A549 (cell line): ENCODE measurements around the gene SLC12A7. TPM values are rescaled to one million over a fixed set of nuclear protein-coding genes. Genes with fewer than 3 reads are reported as not detected.

ENCODE experiments used
- ATAC-seq, 2 experiments: fragments of 200-7000 bp in 1 of 2; fragments of >200 bp in 1 of 2; cut with Nextera tagmentation in 1 of 2; cut with Tn5 transposase in 1 of 2; 3 replicates each; pipeline versions ENCODE4 v1.8.0 to v1.9.1; 2018 to 2020; ENCODE audit warnings: mild to moderate bottlenecking in 1 of 2, moderate library complexity in 1 of 2
- CTCF ChIA-PET: fragments of 300-600 bp; sonication (Branson Sonifier 250); formaldehyde crosslinking; extraction: SDS; loops from one replicate; lab custom pipeline; 2021; ENCODE audit warnings: antibody characterized with exemption, inconsistent platforms; lab: Yijun Ruan, JAX
- POLR2A ChIA-PET: fragments of 350-600 bp; formaldehyde crosslinking; extraction: SDS; loops from one replicate; lab custom pipeline; 2021; ENCODE audit warnings: antibody characterized with exemption, inconsistent platforms; lab: Yijun Ruan, JAX
- DNase-seq, 2 experiments: peaks; one replicate each; pipeline versions ENCODE4 v3.0.0 to v3.0.0-alpha.2; 2011 to 2016; ENCODE audit warnings: low read depth in 1 of 2, low spot score in 1 of 2
- FAIRE-seq: peaks from 2 replicates; lab custom pipeline; 2011; peaks lifted over from hg19 to GRCh38; lab: Jason Lieb, UNC
- H3K27ac ChIP-seq, 2 experiments: fragments of >200 bp; sonication (Bioruptor Twin); formaldehyde crosslinking; 3 replicates each; pipeline ENCODE4 v1.5.1; 2016 to 2017
- H3K4me1 ChIP-seq: fragments of >200 bp; sonication (Bioruptor Twin); formaldehyde crosslinking; 3 replicates; pipeline ENCODE4 v1.6.1; 2016
- H3K4me2 ChIP-seq: fragments of >200 bp; sonication (Bioruptor Twin); formaldehyde crosslinking; 3 replicates; pipeline ENCODE4 v1.6.1; 2016
- H3K4me3 ChIP-seq: fragments of >200 bp; sonication (Bioruptor Twin); formaldehyde crosslinking; 3 replicates; pipeline ENCODE4 v1.5.1; 2016
- H3K9me3 ChIP-seq: fragments of >200 bp; sonication (Bioruptor Twin); formaldehyde crosslinking; 3 replicates; pipeline ENCODE4 v1.6.1; 2016
- CTCF ChIP-seq: fragments of >200 bp; sonication (Bioruptor Twin); formaldehyde crosslinking; IDR thresholded peaks from 3 replicates; pipeline ENCODE4 v1.5.1; 2016
- E2F6 ChIP-seq: IDR thresholded peaks from 2 replicates; pipeline ENCODE4 v1.6.1; 2012; ENCODE audit warnings: low read depth, borderline replicate concordance
- EHMT2 ChIP-seq: fragments of 200-600 bp; sonication (generic); IDR thresholded peaks from 2 replicates; pipeline ENCODE4 v1.6.1; 2016; ENCODE audit warnings: antibody characterized with exemption, low read depth, mild to moderate bottlenecking, moderate library complexity
- ELK1 ChIP-seq: fragments of 150-350 bp; IDR thresholded peaks from 2 replicates; pipeline ENCODE4 v1.6.1; 2014; ENCODE audit warnings: low read depth, mild to moderate bottlenecking, low read length
- FOSB ChIP-seq: fragments of 250-450 bp; sonication (Bioruptor Pico); IDR thresholded peaks from 2 replicates; pipeline ENCODE4 v1.5.0; 2020; ENCODE audit warnings: mild to moderate bottlenecking, moderate library complexity
- FOXS1 ChIP-seq: fragments of 250-450 bp; sonication (Bioruptor Pico); IDR thresholded peaks from 2 replicates; pipeline ENCODE4 v1.5.0; 2020; ENCODE audit warnings: mild to moderate bottlenecking, moderate library complexity
- GATA3 ChIP-seq: IDR thresholded peaks from 2 replicates; pipeline ENCODE4 v1.6.1; 2012; ENCODE audit warnings: borderline replicate concordance
- HES2 ChIP-seq: fragments of >200 bp; sonication (Bioruptor Twin); formaldehyde crosslinking; IDR thresholded peaks from 2 replicates; pipeline ENCODE4 v1.6.1; 2016
- HEYL ChIP-seq: fragments of 250-450 bp; sonication (Bioruptor Pico); IDR thresholded peaks from 2 replicates; pipeline ENCODE4 v1.8.0; 2021; ENCODE audit warnings: mild to moderate bottlenecking, moderate library complexity
- HOXB13 ChIP-seq: fragments of 250-450 bp; sonication (Bioruptor Pico); IDR thresholded peaks from 2 replicates; pipeline ENCODE4 v1.5.0; 2020; ENCODE audit warnings: low read depth, mild to moderate bottlenecking, moderate library complexity
- HOXB5 ChIP-seq: fragments of 250-450 bp; sonication (Bioruptor Pico); IDR thresholded peaks from 2 replicates; pipeline ENCODE4 v1.5.0; 2020; ENCODE audit warnings: mild to moderate bottlenecking, moderate library complexity
- JUNB ChIP-seq: fragments of >200 bp; sonication (Bioruptor Twin); formaldehyde crosslinking; IDR thresholded peaks from 2 replicates; pipeline ENCODE4 v1.6.1; 2016
- KDM1A ChIP-seq: fragments of 200-600 bp; sonication (generic); IDR thresholded peaks from 2 replicates; pipeline ENCODE4 v1.6.1; 2016; ENCODE audit warnings: low read depth, mild to moderate bottlenecking
- KDM5A ChIP-seq: fragments of 200-600 bp; sonication (generic); IDR thresholded peaks from 2 replicates; pipeline ENCODE4 v1.6.1; 2016; ENCODE audit warnings: antibody characterized with exemption, mild to moderate bottlenecking
- MAX ChIP-seq: IDR thresholded peaks from 2 replicates; pipeline ENCODE4 v1.6.1; 2012
- MYC ChIP-seq: IDR thresholded peaks from 2 replicates; pipeline ENCODE4 v1.6.1; 2012; ENCODE audit warnings: mild to moderate bottlenecking, inconsistent platforms, low read length, improper control_type of control experiment, borderline replicate concordance
- NFE2L2 ChIP-seq: fragments of 150-350 bp; conservative IDR thresholded peaks from 2 replicates; pipeline ENCODE4 v1.6.1; 2014; ENCODE audit warnings: low read length
- PBX3 ChIP-seq: IDR thresholded peaks from 2 replicates; pipeline ENCODE4 v1.6.1; 2012
- PHF8 ChIP-seq: fragments of 200-600 bp; sonication (generic); IDR thresholded peaks from 2 replicates; pipeline ENCODE4 v1.6.1; 2016; ENCODE audit warnings: low read depth, mild to moderate bottlenecking, antibody characterized with exemption, moderate library complexity, borderline replicate concordance
- POLR2A ChIP-seq: IDR thresholded peaks from 2 replicates; pipeline ENCODE4 v1.6.1; 2012; ENCODE audit warnings: mild to moderate bottlenecking, low read length
- RAD21 ChIP-seq, 2 experiments: fragments of >200 bp in 1 of 2; sonication (Bioruptor Twin) in 1 of 2; formaldehyde crosslinking in 1 of 2; IDR thresholded peaks in 1 of 2; conservative IDR thresholded peaks in 1 of 2; 2 replicates in 1 of 2; 3 replicates in 1 of 2; pipeline ENCODE4 v1.6.1; 2012 to 2018; ENCODE audit warnings: inconsistent platforms in 1 of 2
- REST ChIP-seq: fragments of 200-600 bp; sonication (generic); IDR thresholded peaks from 2 replicates; pipeline ENCODE4 v1.6.1; 2016; ENCODE audit warnings: antibody characterized with exemption, mild to moderate bottlenecking, moderate library complexity
- RNF2 ChIP-seq: fragments of 200-600 bp; sonication (generic); IDR thresholded peaks from 2 replicates; pipeline ENCODE4 v1.6.1; 2016; ENCODE audit warnings: low read depth, mild to moderate bottlenecking, antibody characterized with exemption, moderate library complexity, borderline replicate concordance
- SMC3 ChIP-seq: fragments of >200 bp; sonication (Bioruptor Twin); formaldehyde crosslinking; IDR thresholded peaks from 3 replicates; pipeline ENCODE4 v1.6.1; 2018; ENCODE audit warnings: inconsistent platforms
- TP53 ChIP-seq: fragments of 250-450 bp; sonication (Bioruptor Pico); IDR thresholded peaks from 2 replicates; pipeline ENCODE4 v1.5.0; 2021; ENCODE audit warnings: mild to moderate bottlenecking, moderate library complexity
- ZFP36 ChIP-seq: fragments of 450-650 bp; IDR thresholded peaks from 2 replicates; pipeline ENCODE4 v1.6.1; 2014; ENCODE audit warnings: borderline replicate concordance; ENCODE audit not compliant: partially characterized antibody
- ZSCAN20 ChIP-seq: fragments of 250-450 bp; sonication (Bioruptor Pico); IDR thresholded peaks from 2 replicates; pipeline ENCODE4 v1.8.0; 2022; ENCODE audit warnings: mild to moderate bottlenecking, moderate library complexity
- WGBS: methylation state at CpG from one replicate; pipeline ENCODE4 v1.1.6; 2017; ENCODE audit errors: missing lambda C conversion rate; 5-methylcytosine and 5-hydroxymethylcytosine counted together
- polyA plus RNA-seq, 4 experiments: library from polyadenylated mRNA; depleted of rRNA in 3 of 4; stranded (reverse); fragments of >200 nt; fragmentation: RNase III in 1 of 4; extraction: RNeasy Plus Mini Kit Qiagen cat#74134 plus additional on column Dnase treatment in 1 of 4; gene quantifications; 2 replicates in 3 of 4; 3 replicates in 1 of 4; pipeline ENCODE4 v1.2.3, GENCODE V29; 2011 to 2017

The SLC12A7 gene
- polyA plus RNA-seq, 2 of the 4 experiments (the other 2 are of a cell fraction) = 11.2 to 22.5 TPM

- WGBS = 54% methylated on average over 7 of the region's 7 CpGs
- no peaks in the 10 kb centered on the region for H3K9me3 ChIP-seq
- POLR2A ChIA-PET = no interaction called here
- FAIRE-seq = no peak
- DNase-seq = no peak
- TF ChIP-seq RAD21 (conservative IDR thresholded peaks at IDR 0.05 in 1 of 2, IDR thresholded peaks at IDR 0.05 in 1 of 2) (no peak), FOSB (CRISPR knock-in tag) (no peak), JUNB (no peak), GATA3 (no peak), HEYL (CRISPR knock-in tag) (no peak), EHMT2 (no peak), TP53 (CRISPR knock-in tag) (no peak), MYC (no peak), ZSCAN20 (CRISPR knock-in tag) (no peak), FOXS1 (CRISPR knock-in tag) (no peak), KDM5A (no peak), E2F6 (no peak), ELK1 (no peak), MAX (no peak), NFE2L2 (no peak), PBX3 (no peak), HOXB5 (no peak), PHF8 (no peak), KDM1A (no peak), HOXB13 (CRISPR knock-in tag) (no peak)
- H3K4me2 ChIP-seq = no peak overlapping the region
- no peak overlapping the region for H3K4me3 ChIP-seq
- no peak for ATAC-seq
- H3K27ac ChIP-seq = no peak overlapping the region
- H3K4me1 ChIP-seq = no peaks in the 10 kb centered on the region
- CTCF ChIA-PET = no interaction called here
Observed at GRCh38 chr5:1042626-1043025, 69.2 kb downstream of the SLC12A7 start.

GRCh38 chr5:1041225-1042143 lies 70.4 kb downstream of the SLC12A7 start:
- ChIA-PET CTCF (no interaction called here), POLR2A (no interaction called here)
- whole genome bisulfite sequencing = 45% methylated on average over 15 of the region's 15 CpGs
- no peak overlapping the region for H3K4me2 ChIP-seq
- H3K4me3 ChIP-seq = no peak overlapping the region
- H3K4me1 ChIP-seq = no peaks in the 10 kb centered on the region
- ATAC-seq (no peak), DNase-seq (no peak), FAIRE-seq (no peak)
- no peaks in the 10 kb centered on the region for H3K9me3 ChIP-seq
- TF ChIP-seq FOSB (CRISPR knock-in tag) = no peak
- TF ChIP-seq POLR2A = no peak
- TF ChIP-seq REST = no peak
- TF ChIP-seq SMC3 = no peak
- TF ChIP-seq ZFP36 = no peak
- no peak for TF ChIP-seq HES2
- TF ChIP-seq RNF2 = no peak
- no peak for TF ChIP-seq ZSCAN20 (CRISPR knock-in tag)
- no peak for TF ChIP-seq MAX
- no peak for TF ChIP-seq CTCF
- no peak overlapping the region for H3K27ac ChIP-seq
